LoVo (cell line): ENCODE measurements around the gene RPL6.
"Not testable (repeated sequence)": the region's sequence is repeated elsewhere in the genome, so short reads cannot be mapped to it uniquely, and the experiment has no call there.

Source experiments
- DNase-seq: peaks from one replicate; pipeline ENCODE4 v3.0.0-alpha.2; 2016; ENCODE audit warnings: low spot score

Gene RPL6

GRCh38 chr12:112419297-112420133 is 10.1 kb upstream of the RPL6 start:
- DNase-seq, result peak; percentile 76

- DNase-seq, result peak; percentile 90
Measured at GRCh38 chr12:112418608-112419296, 9.3 kb upstream of the RPL6 start, which contains the start of gene PTPN11. Gene PTPN11 (plus strand): TSS chr12:112418947. CDS start chr12:112419112, 165 bp downstream.

DNA sequence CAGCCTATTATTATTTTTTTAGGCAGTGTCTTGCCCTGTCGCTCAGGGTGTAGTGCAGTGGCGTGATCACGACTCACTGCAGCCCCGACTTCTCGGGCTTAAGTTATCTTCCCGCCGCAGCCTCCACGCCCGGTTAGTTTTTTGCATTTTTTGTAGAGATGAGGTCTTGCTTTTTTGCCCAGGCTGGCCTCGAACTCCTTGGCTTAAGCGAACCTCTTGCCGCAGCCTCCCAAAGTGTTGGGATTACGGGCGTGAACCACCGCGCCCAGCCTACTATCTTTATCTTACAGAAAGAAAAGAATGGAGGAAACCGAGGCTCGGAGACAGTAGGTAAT is 8.8 kb upstream of the RPL6 start:
- no peak for DNase-seq

DNA sequence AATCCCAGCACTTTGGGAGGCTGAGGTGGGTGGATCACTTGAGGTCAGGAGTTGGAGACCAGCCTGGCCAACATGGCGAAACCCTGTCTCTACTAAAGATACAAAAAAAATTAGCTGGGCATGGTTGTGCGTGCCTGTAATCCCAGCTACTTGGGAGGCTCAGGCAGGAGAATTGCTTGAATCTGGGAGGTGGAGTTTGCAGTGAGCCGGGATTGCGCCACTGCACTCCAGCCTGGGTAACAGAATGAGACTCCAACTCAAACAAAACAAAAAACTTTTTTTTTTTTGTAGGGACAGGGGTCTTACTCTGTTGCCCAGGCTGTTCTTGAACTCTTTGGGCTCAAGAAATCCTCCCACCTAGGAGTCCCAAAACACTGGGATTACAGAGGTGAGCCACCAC is 6.1 kb upstream of the RPL6 start:
- not testable (repeated sequence) for DNase-seq

DNA sequence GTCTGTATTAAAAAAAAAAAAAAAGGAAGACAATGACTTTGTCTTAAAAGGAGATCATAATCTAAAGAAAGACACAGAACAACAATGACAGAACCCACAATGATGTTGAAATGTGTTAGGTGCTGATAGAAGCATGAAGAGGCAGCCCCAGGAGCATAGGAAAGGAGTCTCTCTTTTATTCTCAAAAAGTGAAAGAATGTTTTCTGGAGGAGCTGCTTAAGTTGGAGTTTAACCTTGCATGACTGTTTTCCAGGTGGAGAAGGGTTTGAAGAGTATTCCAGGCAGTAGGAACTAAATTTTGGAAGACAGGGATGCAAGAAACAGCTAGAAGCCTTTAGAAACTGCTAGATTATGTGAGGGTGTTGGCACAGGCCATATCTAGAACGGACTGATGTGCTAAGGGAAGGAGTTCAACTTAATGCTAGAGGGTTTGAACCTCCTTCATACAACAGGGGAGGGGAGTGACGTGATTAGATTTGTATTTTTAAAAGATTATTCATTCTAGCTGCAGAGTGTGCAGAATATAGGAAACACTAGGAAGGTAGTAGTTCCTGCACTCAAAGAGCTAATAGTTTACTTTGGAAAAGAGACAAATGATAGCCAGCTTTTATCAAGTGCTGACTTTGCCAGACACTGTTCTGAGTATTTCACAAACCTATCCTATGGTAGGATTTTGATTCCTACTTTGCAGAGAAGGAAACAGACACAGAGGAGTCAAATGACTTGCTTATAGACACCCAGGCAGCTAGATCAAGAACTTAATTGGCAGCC is 4.6 kb upstream of the RPL6 start:
- no peak for DNase-seq

- no peak for DNase-seq
Measured at GRCh38 chr12:112409906-112410244, 470 bp upstream of the RPL6 start.

- DNase-seq, result no peak
Measured at GRCh38 chr12:112408621-112409020, 784 bp downstream of the RPL6 start.

- DNase-seq, result not testable (repeated sequence)
Measured at GRCh38 chr12:112407683-112408082, 1.7 kb downstream of the RPL6 start.

- no peak for DNase-seq
Measured at GRCh38 chr12:112406519-112407488, 2.6 kb downstream of the RPL6 start.

DNA sequence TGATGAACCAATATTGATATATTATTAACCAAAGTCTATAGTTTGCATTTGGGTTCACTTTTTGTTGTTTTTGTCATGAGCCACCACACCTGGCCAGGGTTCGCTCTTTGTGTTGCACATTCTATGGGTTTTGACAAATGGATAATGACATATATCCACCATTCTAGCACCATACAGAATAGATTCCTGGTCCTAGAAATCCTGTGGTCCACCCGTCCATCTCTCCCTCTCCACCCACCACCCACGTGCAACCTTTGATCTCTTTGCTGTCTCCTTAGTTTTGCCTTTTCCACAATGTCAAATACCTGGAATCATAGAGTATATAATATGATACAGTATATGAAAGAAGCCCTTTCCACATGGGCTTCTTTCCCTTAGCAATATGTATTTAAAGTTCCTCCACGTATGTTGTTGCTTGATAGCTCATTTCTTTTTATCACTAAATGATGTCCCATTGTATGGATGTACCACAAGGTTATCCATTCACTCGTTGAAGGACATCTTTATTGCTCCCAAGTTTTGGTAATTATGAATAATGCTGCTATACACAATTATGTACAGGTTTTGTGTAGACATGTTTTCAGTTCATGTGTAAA is 7.4 kb downstream of the RPL6 start:
- no peak for DNase-seq

- DNase-seq, result no peak
Measured at GRCh38 chr12:112401054-112401453, 8.4 kb downstream of the RPL6 start.

DNA sequence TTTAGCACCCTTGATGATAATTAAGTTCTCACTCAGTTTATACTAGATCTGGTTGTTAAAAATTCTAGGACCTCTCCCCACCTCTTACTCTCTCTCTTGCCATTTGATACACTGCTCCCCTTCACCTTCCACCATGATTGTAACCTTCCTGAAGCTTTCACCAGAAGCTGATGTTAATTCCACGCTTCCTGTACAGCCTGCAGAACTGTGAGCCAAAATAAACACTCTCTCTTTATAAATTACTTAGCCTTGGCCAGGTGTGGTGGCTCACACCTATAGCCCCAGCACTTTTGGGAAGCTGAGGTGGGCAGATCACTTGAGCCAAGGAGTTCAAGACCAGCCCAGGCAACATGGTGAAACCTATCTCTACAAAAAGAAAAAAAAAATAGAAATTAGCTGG is 16.1 kb downstream of the RPL6 start:
- DNase-seq, result no peak

DNA sequence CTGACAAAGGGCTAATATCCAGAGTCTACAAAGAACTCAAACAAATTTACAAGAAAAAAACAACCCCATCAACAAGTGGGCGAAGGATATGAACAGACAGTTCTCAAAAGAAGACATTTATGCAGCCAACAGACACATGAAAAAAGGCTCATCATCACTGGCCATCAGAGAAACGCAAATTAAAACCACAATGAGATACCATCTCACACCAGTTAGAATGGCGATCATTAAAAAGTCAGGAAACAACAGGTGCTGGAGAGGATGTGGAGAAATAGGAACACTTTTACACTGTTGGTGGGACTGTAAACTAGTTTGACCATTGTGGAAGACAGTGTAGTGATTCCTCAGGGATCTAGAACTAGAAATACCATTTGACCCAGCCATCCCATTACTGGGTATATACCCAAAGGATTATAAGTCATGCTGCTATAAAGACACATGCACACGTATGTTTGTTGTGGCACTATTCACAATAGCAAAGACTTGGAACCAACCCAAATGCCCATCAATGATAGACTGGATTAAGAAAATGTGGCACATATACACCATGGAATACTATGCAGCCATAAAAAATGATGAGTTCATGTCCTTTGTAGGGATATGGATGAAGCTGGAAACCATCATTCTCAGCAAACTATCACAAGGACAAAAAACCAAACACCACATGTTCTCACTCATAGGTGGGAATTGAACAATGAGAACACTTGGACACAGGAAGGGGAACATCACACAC is 19.3 kb downstream of the RPL6 start:
- DNase-seq, result not testable (repeated sequence)

DNA sequence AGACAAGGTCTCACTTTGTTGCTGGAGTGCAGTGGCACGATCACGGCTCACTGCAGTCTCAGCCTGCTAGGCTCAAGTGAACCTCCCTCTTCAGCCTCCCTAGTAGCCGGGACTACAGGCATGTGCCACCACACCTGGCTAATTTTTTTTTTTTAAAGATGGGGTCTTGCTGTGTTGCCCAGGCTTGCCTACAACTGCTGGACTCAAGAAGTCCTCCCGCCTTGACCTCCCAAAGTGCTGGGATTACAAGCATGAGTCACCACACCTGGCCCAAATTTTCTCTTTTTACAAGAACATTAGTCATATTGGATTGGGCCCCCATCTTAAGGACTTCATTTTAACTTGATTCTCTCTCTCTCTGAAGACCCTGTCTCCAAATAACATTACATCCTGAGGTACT is 20.2 kb downstream of the RPL6 start:
- no peak for DNase-seq

DNA sequence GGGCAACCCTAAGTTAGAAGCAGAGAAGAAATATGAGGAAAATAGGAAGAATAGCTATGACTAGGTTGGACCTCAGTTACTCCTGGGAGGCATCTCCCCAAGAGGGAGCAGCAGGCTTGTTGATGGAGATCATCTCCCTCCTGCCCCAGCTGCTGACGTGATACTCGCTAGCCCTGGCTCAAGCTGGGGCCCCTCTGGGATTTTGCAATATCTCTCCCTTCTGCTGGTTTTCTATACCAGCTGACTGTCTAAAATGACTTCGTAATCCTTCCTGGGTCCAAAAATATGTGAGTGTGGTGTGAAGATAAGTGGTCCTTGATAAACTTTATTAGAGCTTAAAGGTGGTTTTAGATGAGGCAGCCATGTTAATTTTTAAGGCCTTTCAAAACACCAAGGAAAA is 22.7 kb downstream of the RPL6 start:
- DNase-seq, result no peak

DNA sequence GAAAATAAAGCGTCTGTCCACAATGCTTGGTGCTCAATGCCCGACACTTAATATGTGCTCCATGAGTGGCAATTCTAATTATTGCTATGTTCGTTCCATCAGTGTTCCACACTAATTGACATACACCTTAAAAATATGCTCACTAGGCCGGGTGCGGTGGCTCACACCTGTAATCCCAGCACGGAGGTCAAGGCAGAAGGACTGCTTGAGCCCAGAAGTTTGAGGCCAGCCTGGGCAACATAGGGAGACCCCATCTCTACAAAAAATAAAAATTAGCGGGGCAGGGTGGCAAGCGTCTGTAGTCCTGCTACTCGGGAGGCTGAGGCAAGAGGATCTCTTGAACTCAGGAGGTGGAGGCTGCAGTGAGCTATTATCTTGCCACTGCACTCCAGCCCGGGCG is 26.5 kb downstream of the RPL6 start:
- DNase-seq, result no peak

- peak; percentile 96 for DNase-seq
Measured at GRCh38 chr12:112381883-112382796, 27.3 kb downstream of the RPL6 start, which contains the start of gene HECTD4. Gene HECTD4 (minus strand): TSS chr12:112382431. CDS start chr12:112382128, 303 bp downstream.

- DNase-seq, result peak; percentile 47
Measured at GRCh38 chr12:112381406-112381882, 28.0 kb downstream of the RPL6 start.
